ENCODE data around the gene MS4A15.

The MS4A15 gene

GRCh38 chr11:60740573-60740972 is 16.1 kb upstream of the MS4A15 start:
- H3K4me1 ChIP-seq (ENCODE audit: insufficient read depth, insufficient read length): no peaks in the 10 kb centered on the region
- no peaks in the 10 kb centered on the region for H3K27me3 ChIP-seq (ENCODE audit: insufficient read depth, insufficient read length)
- no peak for DNase-seq (ENCODE audit: low read depth, low spot score)
- H3K9me3 ChIP-seq (ENCODE audit: insufficient read depth, low read length): 0 out of 2 replicates have a peak, but pooled peaks cover 5% of the 10 kb centered on the region
- H3K36me3 ChIP-seq (ENCODE audit: insufficient read depth, insufficient read length, low read length): no peaks in the 10 kb centered on the region
- no peak overlapping the region for H3K9ac ChIP-seq (ENCODE audit: insufficient read length, low read depth)
- no peak for TF ChIP-seq ZNF274 (IDR thresholded peaks at IDR 0.05; ENCODE audit: low read depth, low read length)
- TF ChIP-seq SUZ12 (IDR thresholded peaks at IDR 0.05; ENCODE audit: extremely low read depth, insufficient read depth, insufficient read length): no peak
- no peak for TF ChIP-seq YY1 (IDR thresholded peaks at IDR 0.05; ENCODE audit: insufficient read depth, insufficient read length)
- no peak overlapping the region for H3K4me3 ChIP-seq (ENCODE audit: insufficient read length, low read depth)

GRCh38 chr11:60741421-60741820 is 15.2 kb upstream of the MS4A15 start:
- TF ChIP-seq YY1 (IDR thresholded peaks at IDR 0.05; ENCODE audit: insufficient read depth, insufficient read length) (no peak), ZNF274 (IDR thresholded peaks at IDR 0.05; ENCODE audit: low read depth, low read length) (no peak), SUZ12 (IDR thresholded peaks at IDR 0.05; ENCODE audit: extremely low read depth, insufficient read depth, insufficient read length) (no peak)
- Histone ChIP-seq H3K4me1 (ENCODE audit: insufficient read depth, insufficient read length) (no peaks in the 10 kb centered on the region), H3K9ac (ENCODE audit: insufficient read length, low read depth) (no peak overlapping the region), H3K36me3 (ENCODE audit: insufficient read depth, insufficient read length, low read length) (no peaks in the 10 kb centered on the region), H3K9me3 (ENCODE audit: insufficient read depth, low read length) (0 out of 2 replicates have a peak, but pooled peaks cover 5% of the 10 kb centered on the region), H3K27me3 (ENCODE audit: insufficient read depth, insufficient read length) (no peaks in the 10 kb centered on the region), H3K4me3 (ENCODE audit: insufficient read length, low read depth) (no peak overlapping the region)
- DNase-seq (ENCODE audit: low read depth, low spot score): no peak

- no peak for TF ChIP-seq SUZ12 (IDR thresholded peaks at IDR 0.05; ENCODE audit: extremely low read depth, insufficient read depth, insufficient read length)
- TF ChIP-seq ZNF274 (IDR thresholded peaks at IDR 0.05; ENCODE audit: low read depth, low read length): no peak
- no peak for TF ChIP-seq YY1 (IDR thresholded peaks at IDR 0.05; ENCODE audit: insufficient read depth, insufficient read length)
- Histone ChIP-seq H3K27me3 (ENCODE audit: insufficient read depth, insufficient read length) (no peaks in the 10 kb centered on the region), H3K9me3 (ENCODE audit: insufficient read depth, low read length) (0 out of 2 replicates have a peak, but pooled peaks cover 5% of the 10 kb centered on the region), H3K4me1 (ENCODE audit: insufficient read depth, insufficient read length) (no peaks in the 10 kb centered on the region), H3K9ac (ENCODE audit: insufficient read length, low read depth) (no peak overlapping the region), H3K36me3 (ENCODE audit: insufficient read depth, insufficient read length, low read length) (no peaks in the 10 kb centered on the region), H3K4me3 (ENCODE audit: insufficient read length, low read depth) (no peak overlapping the region)
- no peak for DNase-seq (ENCODE audit: low read depth, low spot score)
Observed at GRCh38 chr11:60743058-60743457, 13.6 kb upstream of the MS4A15 start.

- TF ChIP-seq ZNF274 (IDR thresholded peaks at IDR 0.05; ENCODE audit: low read depth, low read length): no peak
- DNase-seq (ENCODE audit: low read depth, low spot score): no peak
- Histone ChIP-seq H3K9ac (ENCODE audit: insufficient read length, low read depth) (no peak overlapping the region), H3K4me1 (ENCODE audit: insufficient read depth, insufficient read length) (no peaks in the 10 kb centered on the region), H3K27me3 (ENCODE audit: insufficient read depth, insufficient read length) (no peaks in the 10 kb centered on the region), H3K4me3 (ENCODE audit: insufficient read length, low read depth) (no peak overlapping the region), H3K36me3 (ENCODE audit: insufficient read depth, insufficient read length, low read length) (no peaks in the 10 kb centered on the region), H3K9me3 (ENCODE audit: insufficient read depth, low read length) (0 out of 2 replicates have a peak, but pooled peaks cover 5% of the 10 kb centered on the region)
Observed at GRCh38 chr11:60744114-60744513, 12.6 kb upstream of the MS4A15 start.

GRCh38 chr11:60747359-60747873 is 9.3 kb upstream of the MS4A15 start:
- H3K9me3 ChIP-seq (ENCODE audit: insufficient read depth, low read length): no peaks in the 10 kb centered on the region

GRCh38 chr11:60748225-60748624 is 8.4 kb upstream of the MS4A15 start:
- Histone ChIP-seq H3K9me3 (ENCODE audit: insufficient read depth, low read length) (no peaks in the 10 kb centered on the region), H3K4me1 (ENCODE audit: insufficient read depth, insufficient read length) (no peaks in the 10 kb centered on the region), H3K27me3 (ENCODE audit: insufficient read depth, insufficient read length) (no peaks in the 10 kb centered on the region), H3K9ac (ENCODE audit: insufficient read length, low read depth) (no peak overlapping the region), H3K36me3 (ENCODE audit: insufficient read depth, insufficient read length, low read length) (no peaks in the 10 kb centered on the region), H3K4me3 (ENCODE audit: insufficient read length, low read depth) (no peak overlapping the region)
- TF ChIP-seq SUZ12 (IDR thresholded peaks at IDR 0.05; ENCODE audit: extremely low read depth, insufficient read depth, insufficient read length): no peak
- no peak for TF ChIP-seq ZNF274 (IDR thresholded peaks at IDR 0.05; ENCODE audit: low read depth, low read length)
- no peak for TF ChIP-seq YY1 (IDR thresholded peaks at IDR 0.05; ENCODE audit: insufficient read depth, insufficient read length)
- DNase-seq (ENCODE audit: low read depth, low spot score): no peak

More at GRCh38 chr11:60747359-60747873, 9.3 kb upstream of the MS4A15 start:
- no peaks in the 10 kb centered on the region for H3K4me1 ChIP-seq (ENCODE audit: insufficient read depth, insufficient read length)
- no peak overlapping the region for H3K9ac ChIP-seq (ENCODE audit: insufficient read length, low read depth)
- no peak for DNase-seq (ENCODE audit: low read depth, low spot score)
- no peaks in the 10 kb centered on the region for H3K27me3 ChIP-seq (ENCODE audit: insufficient read depth, insufficient read length)
- no peak for TF ChIP-seq SUZ12 (IDR thresholded peaks at IDR 0.05; ENCODE audit: extremely low read depth, insufficient read depth, insufficient read length)
- TF ChIP-seq YY1 (IDR thresholded peaks at IDR 0.05; ENCODE audit: insufficient read depth, insufficient read length): no peak
- no peak for TF ChIP-seq ZNF274 (IDR thresholded peaks at IDR 0.05; ENCODE audit: low read depth, low read length)
- no peak overlapping the region for H3K4me3 ChIP-seq (ENCODE audit: insufficient read length, low read depth)
- H3K36me3 ChIP-seq (ENCODE audit: insufficient read depth, insufficient read length, low read length): no peaks in the 10 kb centered on the region

GRCh38 chr11:60748821-60749220 is 7.8 kb upstream of the MS4A15 start:
- no peaks in the 10 kb centered on the region for H3K27me3 ChIP-seq (ENCODE audit: insufficient read depth, insufficient read length)
- no peaks in the 10 kb centered on the region for H3K4me1 ChIP-seq (ENCODE audit: insufficient read depth, insufficient read length)
- DNase-seq (ENCODE audit: low read depth, low spot score): no peak
- H3K9ac ChIP-seq (ENCODE audit: insufficient read length, low read depth): no peak overlapping the region
- TF ChIP-seq ZNF274 (IDR thresholded peaks at IDR 0.05; ENCODE audit: low read depth, low read length) (no peak), SUZ12 (IDR thresholded peaks at IDR 0.05; ENCODE audit: extremely low read depth, insufficient read depth, insufficient read length) (no peak), YY1 (IDR thresholded peaks at IDR 0.05; ENCODE audit: insufficient read depth, insufficient read length) (no peak)
- H3K9me3 ChIP-seq (ENCODE audit: insufficient read depth, low read length): no peaks in the 10 kb centered on the region
- no peak overlapping the region for H3K4me3 ChIP-seq (ENCODE audit: insufficient read length, low read depth)
- H3K36me3 ChIP-seq (ENCODE audit: insufficient read depth, insufficient read length, low read length): no peaks in the 10 kb centered on the region
